ENCODE data around the gene DLG5.

DLG5 gene

GRCh38 chr10:77899690-77900089, 26.9 kb downstream of the DLG5 start:
- ChIA-PET POLR2A (ENCODE audit: low non-redundant PET) (interaction anchor here (0.6 kb wide), 1 partner anchor 49 kb away, joined by 4 read pairs; no protein-coding TSS in a partner anchor), CTCF (interaction anchor here (0.5 to 0.9 kb wide), 2 partner anchors 13 to 25 kb away, joined by 3 to 5 read pairs; no protein-coding TSS in a partner anchor)
- TF ChIP-seq CTCF (conservative IDR thresholded peaks at IDR 0.05; ENCODE audit: low read depth), result no peak
- DNase-seq (ENCODE audit: low spot score), result no peak
- peak overlapping the region; percentile 99 for H3K27ac ChIP-seq

- H3K27ac ChIP-seq, result peak overlapping the region; percentile 99
- POLR2A ChIA-PET (ENCODE audit: low non-redundant PET), result interaction anchor here (0.7 to 1.0 kb wide), 3 partner anchors 10 to 47 kb away, joined by 4 read pairs; partner anchors contain the start of gene DLG5
- no peak for TF ChIP-seq CTCF (conservative IDR thresholded peaks at IDR 0.05; ENCODE audit: low read depth)
- DNase-seq (ENCODE audit: low spot score), result peak; percentile 92
- CTCF ChIA-PET, result interaction anchor here (0.9 to 1.1 kb wide), 3 partner anchors 12 to 75 kb away, joined by 3 to 7 read pairs (median 5); no protein-coding TSS in a partner anchor
Measured at GRCh38 chr10:77899080-77899477, 27.5 kb downstream of the DLG5 start.

GRCh38 chr10:77898323-77899079, 28.1 kb downstream of the DLG5 start:
- ChIA-PET CTCF (interaction anchor here (0.6 to 1.1 kb wide), 4 partner anchors 13 to 75 kb away, joined by 3 to 7 read pairs (median 4); no protein-coding TSS in a partner anchor), POLR2A (ENCODE audit: low non-redundant PET) (interaction anchor here (0.6 to 1.0 kb wide), 5 partner anchors 9 to 72 kb away, joined by 3 to 4 read pairs (median 4); partner anchors contain the start of gene DLG5)
- TF ChIP-seq CTCF (conservative IDR thresholded peaks at IDR 0.05; ENCODE audit: low read depth), result no peak
- H3K27ac ChIP-seq, result peak overlapping the region; percentile 99
- DNase-seq (ENCODE audit: low spot score), result peak; percentile 98

- no peak for DNase-seq (ENCODE audit: low spot score)
- no peak for TF ChIP-seq CTCF (conservative IDR thresholded peaks at IDR 0.05; ENCODE audit: low read depth)
- CTCF ChIA-PET, result interaction anchor here (0.6 kb wide), 2 partner anchors 68 to 124 kb away, joined by 4 to 5 read pairs; no protein-coding TSS in a partner anchor
- POLR2A ChIA-PET (ENCODE audit: low non-redundant PET), result no interaction called here
- peak overlapping the region; percentile 84 for H3K27ac ChIP-seq
Measured at GRCh38 chr10:77896058-77896457, 30.5 kb downstream of the DLG5 start.

GRCh38 chr10:77894058-77894457, 32.5 kb downstream of the DLG5 start:
- POLR2A ChIA-PET (ENCODE audit: low non-redundant PET), result interaction anchor here (0.6 kb wide), 1 partner anchor 13 kb away, joined by 4 read pairs; no protein-coding TSS in a partner anchor
- peak overlapping the region; percentile 70 for H3K27ac ChIP-seq
- DNase-seq (ENCODE audit: low spot score), result no peak
- no peak for TF ChIP-seq CTCF (conservative IDR thresholded peaks at IDR 0.05; ENCODE audit: low read depth)
- CTCF ChIA-PET, result no interaction called here

- ChIA-PET POLR2A (ENCODE audit: low non-redundant PET) (no interaction called here), CTCF (no interaction called here)
- no peak for TF ChIP-seq CTCF (conservative IDR thresholded peaks at IDR 0.05; ENCODE audit: low read depth)
- DNase-seq (ENCODE audit: low spot score), result no peak
- H3K27ac ChIP-seq, result peak overlapping the region; percentile 70
Measured at GRCh38 chr10:77893386-77893785, 33.2 kb downstream of the DLG5 start.
